ENCODE measurements around the gene CDH23. TPM values are rescaled to one million over a fixed set of nuclear protein-coding genes. Genes with fewer than 3 reads are reported as not detected.

Gene CDH23
- total RNA-seq, 1 experiment from 2014 or later = 2.9 TPM

GRCh38 chr10:71360735-71361134, 36.0 kb upstream of the CDH23 start (continued):
- TF ChIP-seq ARID4B (CRISPR knock-in tag; IDR thresholded peaks at IDR 0.05; ENCODE audit: borderline replicate concordance) = no peak

DNA sequence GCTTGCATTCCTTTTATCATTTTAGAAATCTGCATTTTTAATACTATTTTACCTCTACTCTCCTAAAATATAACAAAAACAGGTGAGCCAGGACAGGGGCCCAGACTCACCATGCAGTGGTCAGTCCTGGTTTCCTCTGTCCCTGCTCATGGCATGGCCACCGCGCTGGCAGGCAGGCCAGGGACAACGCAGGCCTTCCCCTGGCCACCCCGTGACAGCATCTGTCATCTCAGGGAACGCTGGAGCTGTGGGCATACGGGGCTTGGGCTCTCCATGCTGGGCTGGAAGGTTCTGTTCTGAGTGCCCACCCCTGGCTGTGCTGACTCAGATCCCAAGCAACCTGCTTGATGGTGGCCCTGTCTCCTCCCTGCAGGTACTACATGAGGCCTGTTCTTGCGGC, 35.1 kb upstream of the CDH23 start:
- H3K4me3 Mint-ChIP-seq = no peak overlapping the region
- H3K36me3 Mint-ChIP-seq = peaks cover 21% of the 10 kb centered on the region; the same call in 1 of the 2 replicates
- H3K4me1 Mint-ChIP-seq = peaks cover 4% of the 10 kb centered on the region; the same call in 1 of the 2 replicates
- DNase-seq (ENCODE audit: low spot score) = no peak
- no peaks in the 10 kb centered on the region for H3K9me3 Mint-ChIP-seq
- TF ChIP-seq CREM (CRISPR knock-in tag; IDR thresholded peaks at IDR 0.05) (no peak), TP53 (CRISPR knock-in tag; IDR thresholded peaks at IDR 0.05) (no peak), NFE2L1 (CRISPR knock-in tag; IDR thresholded peaks at IDR 0.05) (no peak)
- H3K27ac Mint-ChIP-seq = no peak overlapping the region
- no peaks in the 10 kb centered on the region for H3K27me3 Mint-ChIP-seq (ENCODE audit: low read depth)
- no peak for ATAC-seq
- ChIA-PET POLR2A (no interaction called here), CTCF (interaction anchor here (0.7 to 6.0 kb wide), 2 partner anchors 34 to 42 kb away, joined by 3 to 28 read pairs; partner anchors contain the start of gene SLC29A3)

DNA sequence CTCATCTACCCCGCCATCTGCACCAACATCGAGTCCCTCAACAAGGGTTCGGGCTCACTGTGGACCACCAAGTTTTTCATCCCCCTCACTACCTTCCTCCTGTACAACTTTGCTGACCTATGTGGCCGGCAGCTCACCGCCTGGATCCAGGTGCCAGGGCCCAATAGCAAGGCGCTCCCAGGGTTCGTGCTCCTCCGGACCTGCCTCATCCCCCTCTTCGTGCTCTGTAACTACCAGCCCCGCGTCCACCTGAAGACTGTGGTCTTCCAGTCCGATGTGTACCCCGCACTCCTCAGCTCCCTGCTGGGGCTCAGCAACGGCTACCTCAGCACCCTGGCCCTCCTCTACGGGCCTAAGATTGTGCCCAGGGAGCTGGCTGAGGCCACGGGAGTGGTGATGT, 34.6 kb upstream of the CDH23 start:
- H3K36me3 Mint-ChIP-seq = peaks cover 21% of the 10 kb centered on the region; the same call in 1 of the 2 replicates
- H3K27ac Mint-ChIP-seq = peak overlapping the region; percentile 32; the same call in 1 of the 2 replicates
- DNase-seq (ENCODE audit: low spot score) (no peak), ATAC-seq (no peak)
- CTCF ChIA-PET = interaction anchor here (0.7 to 6.0 kb wide), 2 partner anchors 34 to 43 kb away, joined by 3 to 28 read pairs; partner anchors contain the start of gene SLC29A3
- H3K4me1 Mint-ChIP-seq = peaks cover 4% of the 10 kb centered on the region; the same call in 1 of the 2 replicates
- H3K4me3 Mint-ChIP-seq = no peak overlapping the region
- no peaks in the 10 kb centered on the region for H3K9me3 Mint-ChIP-seq
- H3K27me3 Mint-ChIP-seq (ENCODE audit: low read depth) = no peaks in the 10 kb centered on the region
- POLR2A ChIA-PET = no interaction called here
- no peak for TF ChIP-seq ZNF512 (CRISPR knock-in tag; IDR thresholded peaks at IDR 0.05; ENCODE audit: borderline replicate concordance)
- TF ChIP-seq CDX4 (CRISPR knock-in tag; IDR thresholded peaks at IDR 0.05; ENCODE audit: borderline replicate concordance) = no peak
- no peak for TF ChIP-seq FOXP4 (CRISPR knock-in tag; IDR thresholded peaks at IDR 0.05)
- TF ChIP-seq ZNF232 (CRISPR knock-in tag; IDR thresholded peaks at IDR 0.05) = no peak
- TF ChIP-seq CBFB (CRISPR knock-in tag; IDR thresholded peaks at IDR 0.05; ENCODE audit: low read depth) = no peak
- TF ChIP-seq MAX (CRISPR knock-in tag; IDR thresholded peaks at IDR 0.05) = no peak
- TF ChIP-seq ZNF121 (CRISPR knock-in tag; IDR thresholded peaks at IDR 0.05) = no peak

Measured in WTC11 (cell line).